ENCODE data around the gene LSMEM2.

The LSMEM2 gene

DNA sequence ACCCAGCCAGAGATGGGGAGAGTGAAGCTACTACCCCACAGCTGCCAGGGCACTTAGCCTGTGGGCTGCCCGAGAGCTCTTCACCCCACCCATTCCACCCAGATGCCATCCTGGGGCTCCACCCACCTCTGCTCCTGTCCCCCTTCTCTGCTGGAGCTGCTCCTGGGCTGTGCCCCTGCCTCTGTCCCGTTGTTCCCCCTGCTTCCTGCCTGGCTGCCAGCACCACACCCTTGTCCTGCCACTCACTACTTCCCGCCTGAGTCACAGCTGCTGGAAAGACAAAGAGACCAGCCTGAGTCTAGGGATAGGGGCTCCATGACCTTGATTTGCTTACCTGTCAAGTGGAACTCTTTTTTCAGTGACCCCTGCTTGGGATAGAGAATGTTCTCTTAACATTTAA is 30.5 kb upstream of the LSMEM2 start:
- peak overlapping the region; percentile 69 for H3K4me2 ChIP-seq (ENCODE audit: low read length)
- no peaks in the 10 kb centered on the region for H3K9me3 ChIP-seq (replicated peaks; ENCODE audit: low read length)
- no peaks in the 10 kb centered on the region for H3K27me3 ChIP-seq (ENCODE audit: control insufficient read depth, insufficient read depth, low read length)
- H3K9ac ChIP-seq (ENCODE audit: low read depth, low read length) = peak overlapping the region; percentile 62
- peaks cover 84% of the 10 kb centered on the region for H3K4me1 ChIP-seq (ENCODE audit: control insufficient read depth, insufficient read depth, low read length)
- H3K36me3 ChIP-seq (ENCODE audit: insufficient read depth, low read length) = peaks cover 33% of the 10 kb centered on the region
- H3K4me3 ChIP-seq (ENCODE audit: low read length) = no peak overlapping the region

DNA sequence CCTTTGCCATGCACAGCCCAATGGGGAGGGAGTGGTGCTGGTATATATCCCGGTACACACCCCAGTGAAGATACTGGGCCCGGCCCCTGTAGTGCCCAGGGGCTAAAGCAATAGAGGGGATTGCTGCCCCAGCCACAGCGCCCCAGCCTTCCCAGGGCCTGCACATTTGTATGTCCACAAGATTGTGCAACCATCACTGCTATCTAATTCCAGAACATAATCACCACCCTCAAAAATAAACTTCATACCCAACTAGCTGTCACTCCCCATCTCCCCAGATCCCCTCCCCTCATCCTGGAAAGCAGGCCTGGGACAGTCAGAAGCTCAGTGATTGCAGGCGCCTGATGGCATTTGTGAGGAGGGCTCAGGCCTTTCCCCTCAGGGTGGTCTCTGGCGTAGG is 29.4 kb upstream of the LSMEM2 start:
- no peak overlapping the region for H3K9ac ChIP-seq (ENCODE audit: low read depth, low read length)
- no peak overlapping the region for H3K4me2 ChIP-seq (ENCODE audit: low read length)
- no peaks in the 10 kb centered on the region for H3K9me3 ChIP-seq (replicated peaks; ENCODE audit: low read length)
- H3K4me3 ChIP-seq (ENCODE audit: low read length) = no peak overlapping the region
- peaks cover 86% of the 10 kb centered on the region for H3K4me1 ChIP-seq (ENCODE audit: control insufficient read depth, insufficient read depth, low read length)
- H3K27me3 ChIP-seq (ENCODE audit: control insufficient read depth, insufficient read depth, low read length) = no peaks in the 10 kb centered on the region
- H3K36me3 ChIP-seq (ENCODE audit: insufficient read depth, low read length) = peaks cover 36% of the 10 kb centered on the region

DNA sequence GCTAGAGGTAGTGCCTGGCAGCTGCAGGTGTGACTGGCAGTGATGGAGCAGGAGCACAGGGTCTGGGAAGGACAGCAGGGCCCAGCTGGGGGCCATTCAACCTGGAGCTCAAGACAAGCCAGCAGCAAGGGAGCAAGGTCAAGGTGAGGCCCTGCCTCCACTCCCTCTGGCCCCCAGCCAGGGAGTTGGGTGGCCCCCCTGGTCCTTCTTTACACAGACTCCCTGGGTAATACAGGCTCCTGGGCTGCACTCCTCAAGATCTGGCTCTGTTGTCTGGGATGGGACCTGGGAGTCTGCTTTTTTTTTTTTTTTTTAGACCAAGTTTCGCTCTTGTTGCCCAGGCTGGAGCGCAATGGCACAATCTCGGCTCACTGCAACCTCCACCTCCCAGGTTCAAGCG is 28.4 kb upstream of the LSMEM2 start:
- Histone ChIP-seq H3K9ac (ENCODE audit: low read depth, low read length) (no peak overlapping the region), H3K36me3 (ENCODE audit: insufficient read depth, low read length) (peaks cover 45% of the 10 kb centered on the region), H3K4me1 (ENCODE audit: control insufficient read depth, insufficient read depth, low read length) (peaks cover 90% of the 10 kb centered on the region), H3K4me3 (ENCODE audit: low read length) (no peak overlapping the region), H3K9me3 (replicated peaks; ENCODE audit: low read length) (no peaks in the 10 kb centered on the region), H3K4me2 (ENCODE audit: low read length) (no peak overlapping the region), H3K27me3 (ENCODE audit: control insufficient read depth, insufficient read depth, low read length) (no peaks in the 10 kb centered on the region)

DNA sequence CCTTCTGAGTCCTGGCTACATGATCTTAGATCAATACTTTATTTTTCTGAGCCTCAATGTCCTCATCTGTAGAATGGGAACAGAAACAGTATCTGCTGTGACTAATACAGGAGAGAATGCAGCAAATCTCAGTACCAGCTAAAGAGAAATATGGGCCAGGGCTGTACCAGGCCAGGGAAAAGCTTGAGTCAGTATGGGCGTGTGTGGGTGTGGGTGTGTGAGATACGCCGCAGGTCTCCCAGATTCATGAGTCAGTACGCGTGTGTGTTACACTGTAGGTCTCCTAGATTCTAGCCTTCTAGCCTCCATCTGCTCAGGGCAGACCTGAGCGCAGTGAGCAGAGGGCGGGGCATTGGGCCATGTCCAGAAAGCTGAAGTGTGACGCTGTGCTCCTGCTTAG is 27.7 kb upstream of the LSMEM2 start:
- Histone ChIP-seq H3K36me3 (ENCODE audit: insufficient read depth, low read length) (peaks cover 48% of the 10 kb centered on the region), H3K4me2 (ENCODE audit: low read length) (peak overlapping the region; percentile 31), H3K4me1 (ENCODE audit: control insufficient read depth, insufficient read depth, low read length) (peaks cover 82% of the 10 kb centered on the region), H3K9ac (ENCODE audit: low read depth, low read length) (no peak overlapping the region), H3K9me3 (replicated peaks; ENCODE audit: low read length) (no peaks in the 10 kb centered on the region), H3K27me3 (ENCODE audit: control insufficient read depth, insufficient read depth, low read length) (no peaks in the 10 kb centered on the region), H3K4me3 (ENCODE audit: low read length) (no peak overlapping the region)

GRCh38 chr3:50254577-50255250 is 24.2 kb upstream of the LSMEM2 start:
- peak overlapping the region; percentile 37 for H3K4me2 ChIP-seq (ENCODE audit: low read length)
- H3K27me3 ChIP-seq (ENCODE audit: control insufficient read depth, insufficient read depth, low read length) = no peaks in the 10 kb centered on the region
- no peaks in the 10 kb centered on the region for H3K9me3 ChIP-seq (replicated peaks; ENCODE audit: low read length)
- peaks cover 81% of the 10 kb centered on the region for H3K36me3 ChIP-seq (ENCODE audit: insufficient read depth, low read length)
- peaks cover 54% of the 10 kb centered on the region for H3K4me1 ChIP-seq (ENCODE audit: control insufficient read depth, insufficient read depth, low read length)
- H3K9ac ChIP-seq (ENCODE audit: low read depth, low read length) = peak overlapping the region; percentile 73
- no peak overlapping the region for H3K4me3 ChIP-seq (ENCODE audit: low read length)

DNA sequence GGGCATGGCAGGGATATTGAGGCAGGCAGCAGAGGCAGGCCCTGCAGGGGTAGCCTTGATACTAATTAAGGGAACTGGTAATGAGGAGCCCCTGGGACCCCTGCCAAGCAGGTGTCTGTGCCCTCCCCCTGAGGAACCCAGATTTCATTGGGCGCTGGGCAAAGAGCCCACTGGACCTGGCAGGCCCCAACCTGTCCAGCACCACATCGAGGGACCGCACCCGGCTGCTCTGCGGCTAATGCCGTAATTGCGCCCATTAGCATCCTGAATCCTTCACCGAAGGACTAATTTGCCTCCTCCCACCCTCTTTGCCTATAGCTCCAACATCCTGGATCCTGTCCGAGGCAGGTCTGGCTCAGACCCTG is 23.7 kb upstream of the LSMEM2 start:
- Histone ChIP-seq H3K27me3 (ENCODE audit: control insufficient read depth, insufficient read depth, low read length) (no peaks in the 10 kb centered on the region), H3K4me3 (ENCODE audit: low read length) (no peak overlapping the region), H3K36me3 (ENCODE audit: insufficient read depth, low read length) (peaks cover 79% of the 10 kb centered on the region), H3K4me2 (ENCODE audit: low read length) (no peak overlapping the region), H3K9me3 (replicated peaks; ENCODE audit: low read length) (no peaks in the 10 kb centered on the region), H3K4me1 (ENCODE audit: control insufficient read depth, insufficient read depth, low read length) (peaks cover 51% of the 10 kb centered on the region), H3K9ac (ENCODE audit: low read depth, low read length) (peak overlapping the region; percentile 73)

DNA sequence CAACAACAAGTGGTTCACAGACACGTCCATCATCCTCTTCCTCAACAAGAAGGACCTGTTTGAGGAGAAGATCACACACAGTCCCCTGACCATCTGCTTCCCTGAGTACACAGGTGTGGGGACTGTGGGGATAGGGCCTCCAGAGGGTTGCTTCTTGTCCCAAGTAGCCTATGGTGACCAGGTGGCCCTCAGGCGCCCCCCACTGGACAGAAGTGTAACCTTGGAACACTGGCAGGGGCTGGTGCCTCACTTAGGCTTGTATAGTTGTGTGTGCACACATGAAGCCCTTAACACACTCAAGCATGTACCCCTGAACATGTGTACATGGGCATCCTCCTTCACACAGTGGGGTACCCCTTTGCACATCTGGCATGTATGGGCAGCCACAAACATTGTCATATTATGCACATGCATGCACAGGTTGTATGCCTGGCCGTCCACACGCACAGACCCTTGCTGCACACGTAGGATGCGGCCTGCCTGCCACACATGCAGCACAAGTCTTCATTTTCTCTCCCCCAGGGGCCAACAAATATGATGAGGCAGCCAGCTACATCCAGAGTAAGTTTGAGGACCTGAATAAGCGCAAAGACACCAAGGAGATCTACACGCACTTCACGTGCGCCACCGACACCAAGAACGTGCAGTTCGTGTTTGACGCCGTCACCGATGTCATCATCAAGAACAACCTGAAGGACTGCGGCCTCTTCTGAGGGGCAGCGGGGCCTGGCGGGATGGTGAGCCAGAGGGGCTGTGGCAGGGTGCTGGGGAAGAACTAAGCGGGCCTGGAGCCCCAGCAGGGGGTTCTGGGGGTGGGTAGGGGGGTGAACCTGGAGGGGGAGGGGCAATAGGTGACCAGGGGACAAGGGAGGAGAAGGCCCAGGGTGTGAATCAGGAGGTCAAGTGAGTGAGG is 21.7 kb upstream of the LSMEM2 start:
- peaks cover 68% of the 10 kb centered on the region for H3K36me3 ChIP-seq (ENCODE audit: insufficient read depth, low read length)

GRCh38 chr3:50258029-50258680 is 20.7 kb upstream of the LSMEM2 start:
- peaks cover 44% of the 10 kb centered on the region for H3K4me1 ChIP-seq (ENCODE audit: control insufficient read depth, insufficient read depth, low read length)
- peaks cover 59% of the 10 kb centered on the region for H3K36me3 ChIP-seq (ENCODE audit: insufficient read depth, low read length)
- H3K9me3 ChIP-seq (replicated peaks; ENCODE audit: low read length) = no peaks in the 10 kb centered on the region
- no peak overlapping the region for H3K9ac ChIP-seq (ENCODE audit: low read depth, low read length)
- no peak overlapping the region for H3K4me3 ChIP-seq (ENCODE audit: low read length)
- H3K27me3 ChIP-seq (ENCODE audit: control insufficient read depth, insufficient read depth, low read length) = no peaks in the 10 kb centered on the region
- no peak overlapping the region for H3K4me2 ChIP-seq (ENCODE audit: low read length)

More for the DNA sequence above, 21.7 kb upstream of the LSMEM2 start:
- Histone ChIP-seq H3K27me3 (ENCODE audit: control insufficient read depth, insufficient read depth, low read length) (no peaks in the 10 kb centered on the region), H3K4me2 (ENCODE audit: low read length) (no peak overlapping the region), H3K9me3 (replicated peaks; ENCODE audit: low read length) (no peaks in the 10 kb centered on the region), H3K4me3 (ENCODE audit: low read length) (no peak overlapping the region), H3K4me1 (ENCODE audit: control insufficient read depth, insufficient read depth, low read length) (peaks cover 53% of the 10 kb centered on the region), H3K9ac (ENCODE audit: low read depth, low read length) (no peak overlapping the region)

DNA sequence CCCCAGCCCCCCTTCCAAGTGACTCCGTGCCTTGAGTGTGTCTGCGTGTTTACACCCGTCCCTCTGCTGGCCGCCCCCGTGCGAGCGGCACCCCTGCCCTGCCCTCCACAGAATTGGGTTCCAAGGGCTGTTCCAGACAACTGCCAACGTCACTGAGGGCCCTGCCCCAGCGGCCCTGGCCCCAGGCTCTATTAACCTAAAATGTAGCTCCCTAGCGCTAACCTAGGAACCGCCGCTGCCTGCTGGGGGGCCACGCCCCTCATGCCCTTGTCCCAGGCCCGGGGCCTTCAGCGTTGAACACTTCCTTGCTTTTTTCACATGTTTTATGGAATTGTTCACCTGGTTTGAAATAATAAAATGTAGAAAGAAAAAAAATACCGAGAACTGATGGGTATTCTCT is 19.9 kb upstream of the LSMEM2 start:
- peaks cover 53% of the 10 kb centered on the region for H3K36me3 ChIP-seq (ENCODE audit: insufficient read depth, low read length)
- no peaks in the 10 kb centered on the region for H3K9me3 ChIP-seq (replicated peaks; ENCODE audit: low read length)
- peak overlapping the region; percentile 90 for H3K9ac ChIP-seq (ENCODE audit: low read depth, low read length)
- no peaks in the 10 kb centered on the region for H3K27me3 ChIP-seq (ENCODE audit: control insufficient read depth, insufficient read depth, low read length)
- no peak overlapping the region for H3K4me3 ChIP-seq (ENCODE audit: low read length)
- H3K4me1 ChIP-seq (ENCODE audit: control insufficient read depth, insufficient read depth, low read length) = peaks cover 44% of the 10 kb centered on the region
- no peak overlapping the region for H3K4me2 ChIP-seq (ENCODE audit: low read length)

DNA sequence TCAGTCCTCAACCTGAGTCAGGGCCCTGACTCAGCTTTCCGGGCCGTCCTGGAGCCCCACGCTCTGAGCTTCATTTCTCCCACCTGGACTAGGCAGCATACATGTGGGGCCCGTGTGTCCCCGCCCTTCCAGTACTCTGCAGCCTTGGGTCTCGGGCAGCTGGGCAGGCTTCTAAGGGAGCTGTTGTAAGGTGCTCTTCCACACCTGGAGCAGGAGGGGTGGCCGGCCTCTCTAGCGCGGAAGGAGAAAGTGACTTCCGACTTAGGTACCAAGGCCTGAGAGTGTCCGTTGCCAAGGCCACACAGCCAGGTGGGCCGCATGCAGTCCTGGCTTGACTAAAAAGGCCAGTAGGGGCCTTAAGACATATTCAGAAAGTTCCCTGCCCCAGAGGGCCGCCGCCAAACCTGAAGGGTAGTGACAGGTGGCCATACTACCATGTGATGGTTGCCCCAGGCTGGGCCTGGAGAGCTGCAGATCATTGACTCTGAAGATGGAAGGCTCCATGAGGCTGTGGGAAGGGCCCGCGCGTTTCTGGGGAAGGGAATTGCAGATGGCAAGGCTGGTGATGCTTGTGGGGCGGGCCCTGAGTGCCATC is 19.4 kb upstream of the LSMEM2 start:
- Histone ChIP-seq H3K9ac (ENCODE audit: low read depth, low read length) (peak overlapping the region; percentile 90), H3K27me3 (ENCODE audit: control insufficient read depth, insufficient read depth, low read length) (no peaks in the 10 kb centered on the region), H3K4me1 (ENCODE audit: control insufficient read depth, insufficient read depth, low read length) (peaks cover 46% of the 10 kb centered on the region), H3K4me3 (ENCODE audit: low read length) (peak overlapping the region; percentile 42), H3K4me2 (ENCODE audit: low read length) (peak overlapping the region; percentile 67), H3K9me3 (replicated peaks; ENCODE audit: low read length) (no peaks in the 10 kb centered on the region), H3K36me3 (ENCODE audit: insufficient read depth, low read length) (peaks cover 47% of the 10 kb centered on the region)

Data from skeletal muscle satellite cell (primary cell).